SK-N-SH treated with all-trans-retinoic acid at 6 μM for 48 hours (cell line): ENCODE measurements around the gene GAL3ST1.

Experiments used
- ATAC-seq: fragments of 200-7000 bp; cut with Tn5 transposase; 3 replicates; pipeline ENCODE4 v1.9.1; 2020; ENCODE audit warnings: mild to moderate bottlenecking, moderate library complexity
- ARNTL ChIP-seq: fragments of 450-650 bp; formaldehyde crosslinking; IDR thresholded peaks from 2 replicates; pipeline ENCODE4 v1.5.0; 2020; ENCODE audit warnings: low read depth, mild to moderate bottlenecking, moderate library complexity, borderline replicate concordance
- CREB5 ChIP-seq: fragments of 250-450 bp; sonication (Bioruptor Pico); IDR thresholded peaks from 2 replicates; pipeline ENCODE4 v1.5.1; 2020; ENCODE audit warnings: low read depth, mild to moderate bottlenecking, moderate library complexity
- CSDC2 ChIP-seq: fragments of 250-450 bp; sonication (Bioruptor Pico); IDR thresholded peaks from 2 replicates; pipeline ENCODE4 v1.5.0; 2020; ENCODE audit warnings: mild to moderate bottlenecking, moderate library complexity
- CSRNP3 ChIP-seq: fragments of 250-450 bp; sonication (Bioruptor Pico); IDR thresholded peaks from 2 replicates; pipeline ENCODE4 v1.5.1; 2021; ENCODE audit warnings: mild to moderate bottlenecking, moderate library complexity
- ESRRG ChIP-seq: fragments of 250-450 bp; sonication (Bioruptor Pico); IDR thresholded peaks from 2 replicates; pipeline ENCODE4 v1.6.1; 2021; ENCODE audit warnings: mild to moderate bottlenecking
- GLIS3 ChIP-seq: fragments of 250-450 bp; sonication (Bioruptor Pico); IDR thresholded peaks from 2 replicates; pipeline ENCODE4 v1.5.0; 2020; ENCODE audit warnings: mild to moderate bottlenecking, moderate library complexity
- ISL1 ChIP-seq: fragments of 250-450 bp; sonication (Bioruptor Pico); IDR thresholded peaks from 2 replicates; pipeline ENCODE4 v2.1.2; 2022; ENCODE audit warnings: mild to moderate bottlenecking, moderate library complexity
- OSR1 ChIP-seq: fragments of 250-450 bp; sonication (Bioruptor Pico); IDR thresholded peaks from 2 replicates; pipeline ENCODE4 v1.8.0; 2022; ENCODE audit warnings: moderate library complexity, mild to moderate bottlenecking, inconsistent platforms
- PATZ1 ChIP-seq: fragments of 250-450 bp; sonication (Bioruptor Pico); IDR thresholded peaks from 2 replicates; pipeline ENCODE4 v1.8.0; 2020; ENCODE audit warnings: mild to moderate bottlenecking, moderate library complexity, borderline replicate concordance
- POU6F1 ChIP-seq: fragments of 250-450 bp; sonication (Bioruptor Pico); IDR thresholded peaks from 2 replicates; pipeline ENCODE4 v1.8.0; 2021; ENCODE audit warnings: low read depth, mild to moderate bottlenecking, moderate library complexity, borderline replicate concordance
- PPARA ChIP-seq: fragments of 250-450 bp; sonication (Bioruptor Pico); IDR thresholded peaks from 2 replicates; pipeline ENCODE4 v1.5.0; 2020; ENCODE audit warnings: mild to moderate bottlenecking, borderline replicate concordance
- RARB ChIP-seq: fragments of 250-450 bp; sonication (Bioruptor Pico); IDR thresholded peaks from 2 replicates; pipeline ENCODE4 v1.8.0; 2021; ENCODE audit warnings: mild to moderate bottlenecking, moderate library complexity
- SNAI2 ChIP-seq: fragments of 250-450 bp; sonication (Bioruptor Pico); IDR thresholded peaks from 2 replicates; pipeline ENCODE4 v1.5.0; 2020; ENCODE audit warnings: mild to moderate bottlenecking, moderate library complexity
- TOX ChIP-seq: fragments of 250-450 bp; sonication (Bioruptor Pico); IDR thresholded peaks from 2 replicates; pipeline ENCODE4 v1.8.0; 2021; ENCODE audit warnings: mild to moderate bottlenecking, moderate library complexity, borderline replicate concordance
- TSHZ2 ChIP-seq: fragments of 250-450 bp; sonication (Bioruptor Pico); IDR thresholded peaks from 2 replicates; pipeline ENCODE4 v1.5.0; 2020; ENCODE audit warnings: mild to moderate bottlenecking, moderate library complexity
- ZC3H10 ChIP-seq: fragments of 250-450 bp; sonication (Bioruptor Pico); IDR thresholded peaks from 2 replicates; pipeline ENCODE4 v1.5.1; 2021; ENCODE audit warnings: mild to moderate bottlenecking, moderate library complexity
- ZFP3 ChIP-seq: fragments of 250-450 bp; sonication (Bioruptor Pico); IDR thresholded peaks from 2 replicates; pipeline ENCODE4 v1.5.0; 2020; ENCODE audit warnings: mild to moderate bottlenecking, moderate library complexity
- ZNF565 ChIP-seq: fragments of 450-650 bp; formaldehyde crosslinking; conservative IDR thresholded peaks from 2 replicates; pipeline ENCODE4 v1.5.0; 2020; ENCODE audit warnings: low read depth, mild to moderate bottlenecking, moderate library complexity
- ZNF8 ChIP-seq: fragments of 450-650 bp; formaldehyde crosslinking; IDR thresholded peaks from 2 replicates; pipeline ENCODE4 v1.5.0; 2020; ENCODE audit warnings: mild to moderate bottlenecking, moderate library complexity

Gene GAL3ST1

GRCh38 chr22:30601464-30601863 is 27.0 kb upstream of the GAL3ST1 start:
- TF ChIP-seq PATZ1 (CRISPR knock-in tag) (no peak), ESRRG (CRISPR knock-in tag) (no peak), SNAI2 (CRISPR knock-in tag) (no peak), ZC3H10 (CRISPR knock-in tag) (no peak), CSDC2 (CRISPR knock-in tag) (no peak), ZNF565 (no peak), CSRNP3 (CRISPR knock-in tag) (no peak), TOX (CRISPR knock-in tag) (no peak), OSR1 (CRISPR knock-in tag) (no peak), GLIS3 (CRISPR knock-in tag) (no peak), ZNF8 (CRISPR knock-in tag) (no peak), RARB (CRISPR knock-in tag) (no peak), ARNTL (CRISPR knock-in tag) (no peak), ISL1 (CRISPR knock-in tag) (no peak), TSHZ2 (CRISPR knock-in tag) (no peak), POU6F1 (CRISPR knock-in tag) (no peak), PPARA (CRISPR knock-in tag) (no peak), CREB5 (CRISPR knock-in tag) (no peak), ZFP3 (CRISPR knock-in tag) (no peak)
- no peak for ATAC-seq

- ATAC-seq: no peak
- TF ChIP-seq ZC3H10 (CRISPR knock-in tag) (no peak), RARB (CRISPR knock-in tag) (no peak), PATZ1 (CRISPR knock-in tag) (no peak), ARNTL (CRISPR knock-in tag) (no peak), POU6F1 (CRISPR knock-in tag) (no peak)
Observed at GRCh38 chr22:30600921-30601320, 26.5 kb upstream of the GAL3ST1 start.
